CD4-positive, alpha-beta T cell treated with Interleukin-6 at 100 ng/mL for 8 hours (primary cell): ENCODE results near the gene ERICH6B.

Source experiments
- DNase-seq: peaks from one replicate; pipeline ENCODE4 v3.0.0-alpha.2; 2020; ENCODE audit warnings: mixed read lengths, low spot score

ERICH6B gene

GRCh38 chr13:45601680-45602079 is 13.9 kb downstream of the ERICH6B start:
- DNase-seq = no peak

DNA sequence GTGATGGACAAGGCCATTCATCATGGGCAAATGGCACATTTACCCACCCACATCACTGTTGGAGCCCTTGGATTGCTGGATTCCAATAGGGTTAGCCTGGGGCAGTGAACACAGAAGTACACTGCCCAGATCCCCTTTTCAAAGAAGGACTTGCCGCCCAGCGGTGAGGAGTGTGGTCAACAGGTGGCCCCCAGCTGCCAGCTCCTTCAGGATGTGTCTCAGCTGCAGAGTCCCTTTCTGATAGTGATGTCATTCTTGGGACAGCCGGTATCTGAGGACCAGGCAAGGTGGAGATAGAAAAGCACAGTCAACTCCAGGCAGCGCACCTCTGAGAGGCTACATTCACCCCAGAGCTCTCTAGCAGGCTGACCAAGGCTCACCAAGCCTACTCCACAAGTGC is 16.9 kb downstream of the ERICH6B start:
- no peak for DNase-seq

GRCh38 chr13:45596800-45597475 is 18.6 kb downstream of the ERICH6B start:
- no peak for DNase-seq

DNA sequence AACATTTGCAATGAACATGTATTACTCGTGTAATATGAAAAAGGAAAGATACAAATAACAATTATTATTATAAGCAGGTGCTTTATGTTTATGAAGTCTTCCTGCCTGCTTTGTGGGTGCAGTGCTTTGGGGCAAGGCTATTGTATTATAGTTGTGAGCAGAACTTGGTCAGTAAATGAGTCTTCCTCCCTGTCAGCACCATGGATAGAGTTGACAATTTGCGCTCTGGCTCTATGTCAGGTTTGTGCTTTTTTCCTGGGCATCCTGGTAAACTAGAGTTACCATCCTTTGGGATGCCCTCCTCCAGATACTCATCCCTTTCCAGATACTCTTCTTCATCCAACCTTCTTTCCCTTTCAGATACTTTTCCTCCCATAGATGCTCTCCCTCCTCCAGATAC is 19.6 kb downstream of the ERICH6B start:
- no peak for DNase-seq

- DNase-seq = no peak
Measured at GRCh38 chr13:45594764-45595163, 20.8 kb downstream of the ERICH6B start.

DNA sequence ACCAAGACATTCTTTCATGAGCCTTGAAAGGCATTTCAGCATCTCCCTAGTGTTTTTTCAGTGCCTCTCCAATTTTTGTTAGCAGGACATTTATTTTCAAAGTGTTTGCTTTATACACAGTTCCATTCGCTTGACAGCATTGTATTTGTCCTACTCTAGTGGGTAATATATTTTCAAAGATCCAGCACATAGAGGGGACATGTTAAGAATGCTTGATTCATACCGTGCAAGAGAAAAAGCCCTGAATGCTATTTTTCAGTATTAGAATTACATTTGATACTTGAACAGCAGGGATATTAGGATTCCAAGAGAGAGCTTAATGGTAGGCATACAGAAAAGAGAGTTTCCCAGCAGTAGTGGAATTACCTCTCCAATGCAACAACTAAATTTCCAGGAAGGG is 21.3 kb downstream of the ERICH6B start:
- no peak for DNase-seq

- DNase-seq = no peak
Measured at GRCh38 chr13:45592758-45593157, 22.8 kb downstream of the ERICH6B start.

GRCh38 chr13:45590066-45590465 is 25.5 kb downstream of the ERICH6B start:
- DNase-seq = no peak

GRCh38 chr13:45587897-45588296 is 27.6 kb downstream of the ERICH6B start:
- DNase-seq = no peak

DNA sequence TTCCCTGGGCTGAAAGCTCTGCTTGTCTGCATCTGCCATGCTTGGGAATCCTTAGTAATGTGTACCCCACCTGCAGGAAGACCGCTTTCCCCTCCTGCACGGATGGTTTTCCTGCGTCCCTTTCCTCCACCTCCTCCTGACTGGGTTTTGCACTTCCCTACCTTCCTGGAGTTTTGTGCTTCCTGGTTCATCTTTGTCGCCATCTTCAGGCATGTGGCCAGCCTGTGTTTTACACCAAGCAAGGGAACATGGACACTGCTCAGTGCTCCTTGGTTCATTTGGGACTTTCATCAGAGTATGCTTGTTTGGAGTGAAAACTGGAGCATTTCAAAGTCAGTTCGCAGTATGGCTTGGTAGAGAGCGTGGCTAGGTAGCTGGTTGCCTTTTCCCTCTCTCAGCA is 30.7 kb downstream of the ERICH6B start:
- no peak for DNase-seq

- no peak for DNase-seq
Measured at GRCh38 chr13:45582408-45583076, 33.0 kb downstream of the ERICH6B start.

GRCh38 chr13:45576466-45576865 is 39.1 kb downstream of the ERICH6B start:
- DNase-seq = no peak

- no peak for DNase-seq
Measured at GRCh38 chr13:45575830-45576180, 39.7 kb downstream of the ERICH6B start.

GRCh38 chr13:45575146-45575829 is 40.3 kb downstream of the ERICH6B start:
- DNase-seq = no peak

GRCh38 chr13:45565331-45565730 is 50.2 kb downstream of the ERICH6B start:
- no peak for DNase-seq

DNA sequence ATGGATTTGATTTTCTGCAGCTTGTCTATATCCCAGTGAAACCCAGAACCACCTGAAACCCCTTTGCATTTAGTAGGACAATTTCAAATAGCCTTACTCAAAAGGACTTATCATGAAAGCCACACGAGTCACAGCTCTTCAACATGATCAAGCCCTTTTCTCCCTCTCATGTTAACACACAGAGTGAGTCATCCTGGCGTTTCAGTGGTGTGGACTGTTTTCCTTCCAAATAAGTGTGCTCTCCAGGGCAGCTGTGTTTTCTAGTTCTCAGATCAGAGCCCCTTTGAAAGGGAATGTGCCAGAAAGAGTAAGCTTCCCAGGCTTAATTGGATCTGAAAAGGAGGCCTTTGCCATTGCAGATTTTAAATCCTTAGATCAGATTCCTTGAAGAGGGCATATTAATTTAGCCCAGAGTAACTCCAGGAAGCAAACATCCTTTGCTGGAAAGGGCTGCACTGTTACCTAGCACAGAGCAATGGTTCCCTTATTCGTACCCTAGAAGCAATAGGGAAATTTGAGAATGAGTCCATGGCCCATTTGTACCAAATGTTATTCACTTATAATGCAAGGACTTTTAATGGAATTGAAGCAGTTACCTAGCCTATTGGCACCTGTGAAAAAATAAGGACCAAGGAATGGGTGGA is 51.3 kb downstream of the ERICH6B start:
- DNase-seq = no peak

- no peak for DNase-seq
Measured at GRCh38 chr13:45554604-45555109, 60.9 kb downstream of the ERICH6B start.

DNA sequence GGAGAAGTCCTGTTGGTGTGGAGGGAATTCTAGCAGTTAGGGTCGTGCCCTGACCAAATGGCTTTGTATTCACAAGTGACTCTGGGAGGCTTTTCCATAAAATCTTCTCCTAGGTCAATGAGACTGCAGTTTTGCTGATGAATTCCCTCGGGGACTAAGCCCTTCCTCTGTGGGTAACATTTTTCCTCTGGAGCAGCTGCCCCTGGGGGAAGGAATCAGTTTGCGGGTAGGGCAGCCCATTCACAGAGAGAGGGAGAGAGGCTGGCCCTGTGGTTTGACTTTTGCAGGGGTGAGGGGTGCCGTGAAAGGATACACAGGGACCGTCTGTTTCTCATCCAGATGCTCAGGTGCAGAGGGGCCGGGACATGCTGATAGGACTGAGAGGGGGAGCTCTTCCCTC is 67.3 kb downstream of the ERICH6B start:
- DNase-seq = no peak

- no peak for DNase-seq
Measured at GRCh38 chr13:45546410-45546765, 69.2 kb downstream of the ERICH6B start.

DNA sequence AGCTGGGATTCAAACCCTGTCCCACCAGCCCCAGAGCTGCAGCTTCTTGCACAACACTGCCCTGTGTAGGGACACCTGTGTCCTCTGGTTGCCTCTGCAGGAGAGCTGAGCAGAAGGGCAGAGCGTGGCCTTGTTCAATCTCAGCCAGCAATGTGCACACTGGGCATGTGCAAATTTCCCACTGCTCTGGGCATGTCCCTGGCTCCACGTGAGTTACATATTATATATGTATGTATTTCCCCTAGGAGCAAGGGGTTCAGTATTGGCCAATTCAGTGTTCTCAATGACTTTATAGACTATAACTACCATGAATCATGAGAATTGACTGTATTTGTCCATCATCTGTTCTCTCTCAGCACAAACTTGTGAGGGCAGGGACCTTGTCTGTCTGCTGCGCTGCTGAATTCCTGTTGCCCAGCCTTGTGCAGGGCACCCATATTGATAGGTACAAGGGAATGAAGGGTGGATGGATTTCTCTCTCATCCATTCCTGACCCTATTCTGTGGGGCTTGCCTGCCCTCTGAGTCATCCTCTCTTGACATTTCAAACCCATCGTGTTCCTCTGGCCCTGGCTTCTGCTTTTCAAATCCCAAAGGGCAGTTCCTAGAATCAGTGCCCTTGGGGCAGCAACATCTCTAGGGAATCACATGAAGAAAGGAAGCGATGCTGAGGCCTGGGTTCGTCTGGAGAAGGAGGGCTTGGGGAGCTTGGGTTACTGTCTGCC is 69.7 kb downstream of the ERICH6B start:
- DNase-seq = no peak

- no peak for DNase-seq
Measured at GRCh38 chr13:45544520-45544919, 71.0 kb downstream of the ERICH6B start.

- DNase-seq = no peak
Measured at GRCh38 chr13:45542878-45543277, 72.7 kb downstream of the ERICH6B start.
